RWPE2 (cell line): ENCODE data around the gene ABCA2.
"Not testable (repeated sequence)": the region's sequence is repeated elsewhere in the genome, so short reads cannot be mapped to it uniquely, and the experiment has no call there.

Experiments used
- ATAC-seq: fragments of 200-7000 bp; cut with Tn5 transposase; 3 replicates; pipeline ENCODE4 v1.9.1; 2021; ENCODE audit warnings: low read depth
- DNase-seq: peaks from one replicate; pipeline ENCODE4 v3.0.0-alpha.2; 2020; ENCODE audit warnings: low spot score
- H3K27ac ChIP-seq: fragments of 450-650 bp; 2 replicates; pipeline ENCODE4 v1.5.1; 2017; ENCODE audit warnings: mild to moderate bottlenecking; ENCODE audit not compliant: poor library complexity, severe bottlenecking
- H3K27me3 ChIP-seq: fragments of 250-450 bp; sonication (Bioruptor Pico); 2 replicates; pipeline ENCODE4 v1.5.1; 2021; ENCODE audit warnings: mild to moderate bottlenecking, moderate library complexity; ENCODE audit not compliant: insufficient read depth, poor library complexity, severe bottlenecking
- H3K36me3 ChIP-seq: fragments of 250-450 bp; sonication (Bioruptor Pico); 2 replicates; pipeline ENCODE4 v1.5.1; 2020; ENCODE audit warnings: low read depth, mild to moderate bottlenecking, moderate library complexity
- H3K4me1 ChIP-seq: fragments of 250-450 bp; sonication (Bioruptor Pico); 2 replicates; pipeline ENCODE4 v1.5.1; 2021; ENCODE audit warnings: mild to moderate bottlenecking, moderate library complexity; ENCODE audit not compliant: insufficient read depth, poor library complexity, severe bottlenecking
- H3K4me3 ChIP-seq: fragments of 250-450 bp; sonication (Bioruptor Pico); 2 replicates; pipeline ENCODE4 v1.5.1; 2021; ENCODE audit warnings: mild to moderate bottlenecking, moderate library complexity; ENCODE audit not compliant: severe bottlenecking
- H3K9me3 ChIP-seq: fragments of 250-450 bp; sonication (Bioruptor Pico); 2 replicates; pipeline ENCODE4 v1.5.1; 2021; ENCODE audit warnings: mild to moderate bottlenecking, moderate library complexity; ENCODE audit not compliant: severe bottlenecking
- CTCF ChIP-seq: fragments of 450-650 bp; IDR thresholded peaks from one replicate; pipeline ENCODE4 v1.5.1; 2017; ENCODE audit warnings: mild to moderate bottlenecking, moderate library complexity; ENCODE audit not compliant: poor library complexity, severe bottlenecking

ABCA2 gene

GRCh38 chr9:137065336-137065967, 37.4 kb upstream of the ABCA2 start:
- Histone ChIP-seq H3K27ac (no peak overlapping the region), H3K36me3 (no peaks in the 10 kb centered on the region), H3K4me3 (no peak overlapping the region), H3K9me3 (no peaks in the 10 kb centered on the region), H3K27me3 (no peaks in the 10 kb centered on the region), H3K4me1 (peaks cover 9% of the 10 kb centered on the region)
- DNase-seq = no peak
- ATAC-seq = no peak
- TF ChIP-seq CTCF = no peak

- Histone ChIP-seq H3K36me3 (no peaks in the 10 kb centered on the region), H3K4me3 (no peak overlapping the region), H3K4me1 (peaks cover 9% of the 10 kb centered on the region), H3K27me3 (no peaks in the 10 kb centered on the region), H3K9me3 (no peaks in the 10 kb centered on the region), H3K27ac (no peak overlapping the region)
- DNase-seq (no peak), ATAC-seq (no peak)
- TF ChIP-seq CTCF = no peak
Measured at GRCh38 chr9:137064880-137065164, 36.8 kb upstream of the ABCA2 start.

- Histone ChIP-seq H3K9me3 (no peaks in the 10 kb centered on the region), H3K36me3 (no peaks in the 10 kb centered on the region), H3K4me1 (peaks cover 9% of the 10 kb centered on the region), H3K27me3 (no peaks in the 10 kb centered on the region), H3K27ac (no peak overlapping the region), H3K4me3 (no peak overlapping the region)
- peak; percentile 43; the same call in 2 of the 3 replicates for ATAC-seq
- peak; percentile 92 for TF ChIP-seq CTCF
- DNase-seq = no peak
Measured at GRCh38 chr9:137064027-137064879, 36.2 kb upstream of the ABCA2 start.

GRCh38 chr9:137063311-137064026, 35.4 kb upstream of the ABCA2 start:
- H3K9me3 ChIP-seq = no peaks in the 10 kb centered on the region
- H3K27me3 ChIP-seq = no peaks in the 10 kb centered on the region
- H3K36me3 ChIP-seq = no peaks in the 10 kb centered on the region
- peak; percentile 13; the same call in 2 of the 3 replicates for ATAC-seq
- no peak overlapping the region for H3K4me3 ChIP-seq
- H3K27ac ChIP-seq = no peak overlapping the region
- peaks cover 9% of the 10 kb centered on the region for H3K4me1 ChIP-seq
- TF ChIP-seq CTCF = no peak
- no peak for DNase-seq

- not testable (repeated sequence) for H3K4me1 ChIP-seq, H3K4me3 ChIP-seq, DNase-seq, H3K27me3 ChIP-seq, H3K9me3 ChIP-seq, H3K36me3 ChIP-seq, ATAC-seq
- peak overlapping the region; percentile 42 for H3K27ac ChIP-seq
Measured at GRCh38 chr9:137062798-137063197, 34.8 kb upstream of the ABCA2 start.
